Fibroblast of lung (primary cell): ENCODE data around the gene LINC00305.

Source experiments
- CTCF ChIP-seq, 2 donors: IDR thresholded peaks in 1 of 2; conservative IDR thresholded peaks in 1 of 2; 1 replicate in 1 of 2; 2 replicates in 1 of 2; pipeline ENCODE4 v1.5.1; 2011 to 2012; ENCODE audit warnings: low read length in 2 of 2, control low read depth in 1 of 2, inconsistent platforms in 1 of 2, low read depth in 1 of 2, mild to moderate bottlenecking in 1 of 2
- EZH2 ChIP-seq: IDR thresholded peaks from 2 replicates; pipeline ENCODE4 v1.5.1; 2012; ENCODE audit warnings: low read length, control low read depth, mild to moderate bottlenecking; ENCODE audit errors: missing control alignments

GRCh38 chr18:64115881-64116280 lies 33.0 kb downstream of the LINC00305 start:
- TF ChIP-seq EZH2 (no peak), CTCF (conservative IDR thresholded peaks at IDR 0.05 in 1 of 2, IDR thresholded peaks at IDR 0.05 in 1 of 2; ENCODE audit: low read depth in 1 of 2, low read length in 2 of 2) (no peak)
